Neural cell (in vitro differentiated cells): ENCODE measurements around the gene NDST1. TPM values are rescaled to one million over a fixed set of nuclear protein-coding genes. Genes with fewer than 3 reads are reported as not detected.

ENCODE experiments used
- H2AFZ ChIP-seq: fragments of 200-600, 300-800 bp; sonication (generic), shearing (Covaris generic); 2 replicates; pipeline ENCODE4 v1.6.0; 2014; ENCODE audit warnings: low read depth, mild to moderate bottlenecking, antibody characterized with exemption, low read length, moderate library complexity
- H3F3A ChIP-seq: fragments of 200-600 bp; shearing (Covaris generic); 2 replicates; pipeline ENCODE4 v1.6.1; 2016; ENCODE audit warnings: mild to moderate bottlenecking, moderate library complexity, mixed read lengths, antibody characterized with exemption, low read length; ENCODE audit not compliant: insufficient read depth, poor library complexity, severe bottlenecking
- H3K27ac ChIP-seq: fragments of 200-600, 300-800 bp; sonication (generic), shearing (Covaris generic); 2 replicates; pipeline ENCODE4 v1.5.1; 2014; ENCODE audit warnings: mild to moderate bottlenecking, low read length, moderate library complexity
- H3K27me3 ChIP-seq: fragments of 300-800, 200-600 bp; sonication (generic), shearing (Covaris generic); 2 replicates; pipeline ENCODE4 v1.6.0; 2014; ENCODE audit warnings: mild to moderate bottlenecking, low read depth, low read length, moderate library complexity; ENCODE audit not compliant: insufficient read depth
- H3K36me3 ChIP-seq: fragments of 300-800, 200-600 bp; sonication (generic), shearing (Covaris generic); 2 replicates; pipeline ENCODE4 v1.5.1; 2014; ENCODE audit warnings: mild to moderate bottlenecking, antibody characterized with exemption, low read length, moderate library complexity; ENCODE audit not compliant: insufficient read depth
- H3K4me2 ChIP-seq: fragments of 300-800, 200-600 bp; sonication (generic), shearing (Covaris generic); 2 replicates; pipeline ENCODE4 v1.6.0; 2014; ENCODE audit warnings: mild to moderate bottlenecking, low read length
- H3K4me3 ChIP-seq: fragments of 300-800, 200-600 bp; sonication (generic), shearing (Covaris generic); 2 replicates; pipeline ENCODE4 v1.5.1; 2014; ENCODE audit warnings: mild to moderate bottlenecking, low read length, moderate library complexity
- H3K79me2 ChIP-seq: fragments of 200-600 bp; shearing (Covaris generic); replicated peaks from 2 replicates; pipeline ENCODE4 v1.6.0; 2014; ENCODE audit warnings: mild to moderate bottlenecking, low read length, moderate library complexity; ENCODE audit not compliant: insufficient read depth
- H3K9ac ChIP-seq: fragments of 300-800, 200-600 bp; sonication (generic), shearing (Covaris generic); 2 replicates; pipeline ENCODE4 v1.6.1; 2016; ENCODE audit warnings: mild to moderate bottlenecking, low read length, mixed read lengths
- H3K9me2 ChIP-seq: fragments of 200-600 bp; shearing (Covaris generic); 2 replicates; pipeline ENCODE4 v1.6.1; 2016; ENCODE audit warnings: mild to moderate bottlenecking, low read length, mixed read lengths; ENCODE audit not compliant: insufficient read depth
- H3K9me3 ChIP-seq: fragments of 200-600, 300-800 bp; sonication (generic), shearing (Covaris generic); 2 replicates; pipeline ENCODE4 v1.6.1; 2016; ENCODE audit warnings: mild to moderate bottlenecking, mixed run types, low read length, moderate library complexity, mixed read lengths
- H4K20me1 ChIP-seq: fragments of 200-600 bp; shearing (Covaris generic); 2 replicates; pipeline ENCODE4 v1.6.1; 2016; ENCODE audit warnings: mild to moderate bottlenecking, mixed run types; ENCODE audit not compliant: insufficient read depth
- CTCF ChIP-seq: fragments of 450-650 bp; IDR thresholded peaks from 2 replicates; pipeline ENCODE4 v1.5.1; 2014; ENCODE audit warnings: antibody characterized with exemption, mild to moderate bottlenecking, moderate library complexity; ENCODE audit not compliant: poor library complexity, severe bottlenecking
- EZH2 ChIP-seq: fragments of 200-600, 300-800 bp; shearing (Covaris generic), sonication (generic); IDR thresholded peaks from 2 replicates; pipeline ENCODE4 v1.6.1; 2014; ENCODE audit warnings: antibody characterized with exemption, low read length, borderline replicate concordance, mild to moderate bottlenecking; ENCODE audit not compliant: insufficient read depth, poor library complexity, severe bottlenecking
- MXI1 ChIP-seq: fragments of 450-650 bp; conservative IDR thresholded peaks from 2 replicates; pipeline ENCODE4 v1.6.1; 2014; ENCODE audit warnings: antibody characterized with exemption, mild to moderate bottlenecking; ENCODE audit not compliant: poor library complexity, severe bottlenecking
- POLR2AphosphoS5 ChIP-seq: IDR thresholded peaks from 2 replicates; pipeline ENCODE4 v1.6.1; 2012
- RAD21 ChIP-seq: fragments of 450-650 bp; conservative IDR thresholded peaks from 2 replicates; pipeline ENCODE4 v1.6.1; 2014; ENCODE audit warnings: antibody characterized with exemption, mild to moderate bottlenecking, moderate library complexity
- REST ChIP-seq: IDR thresholded peaks from 2 replicates; pipeline ENCODE4 v1.6.1; 2012; ENCODE audit warnings: borderline replicate concordance
- TAF1 ChIP-seq: IDR thresholded peaks from 2 replicates; pipeline ENCODE4 v1.6.1; 2012; ENCODE audit warnings: low read depth
- polyA plus RNA-seq: library from polyadenylated mRNA; depleted of rRNA; stranded (reverse); fragments of >200 nt; gene quantifications from 2 replicates; pipeline ENCODE4 v1.2.3, GENCODE V29; 2014

NDST1 gene
- polyA plus RNA-seq, 1 donor from 2014 or later, result 15.6 TPM

DNA sequence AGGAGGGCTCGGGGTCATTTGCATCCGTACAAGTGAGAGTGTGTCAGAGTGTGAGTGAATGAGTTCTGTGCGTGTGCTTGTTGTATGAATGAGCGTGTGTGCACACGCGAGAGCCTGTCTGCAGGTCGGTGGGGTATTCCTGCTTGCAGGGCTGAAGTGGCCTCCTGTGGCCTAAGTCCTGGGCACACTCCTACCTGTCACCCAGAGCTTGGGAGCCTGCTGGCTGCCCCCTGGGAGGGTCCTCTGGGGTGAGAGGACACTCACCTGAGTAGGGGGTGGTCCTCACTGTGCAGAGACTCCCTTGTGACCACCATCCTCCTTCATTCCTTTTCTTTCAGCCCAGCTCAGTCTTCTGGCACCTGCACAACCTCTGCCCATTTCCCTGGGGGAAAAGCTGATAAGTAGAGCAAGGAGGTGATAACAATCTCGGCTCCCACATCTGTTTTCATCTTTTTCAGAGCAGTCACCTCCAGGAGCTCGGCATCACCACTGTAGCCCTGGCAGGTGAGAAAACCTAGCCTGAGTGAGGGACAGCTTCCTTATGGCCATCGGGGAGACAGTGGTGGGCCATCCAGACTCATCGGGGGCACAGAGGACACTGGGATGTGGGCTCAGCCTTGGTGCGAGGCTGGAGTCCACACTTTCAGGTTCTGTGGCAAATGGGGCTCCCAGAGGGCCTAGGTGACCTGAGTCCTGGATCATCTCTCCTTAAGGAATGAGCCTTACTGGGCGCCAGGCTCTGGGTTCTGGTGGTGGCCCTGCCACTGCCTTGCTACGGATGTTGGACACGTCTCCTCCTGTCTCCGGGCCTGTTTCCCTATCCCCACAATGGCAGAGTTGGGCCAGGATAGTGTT lies 93.8 kb downstream of the NDST1 start:
- TF ChIP-seq TAF1 (no peak), MXI1 (no peak), CTCF (no peak), RAD21 (no peak), POLR2AphosphoS5 (no peak)
- Histone ChIP-seq H3K9me2 (no peaks in the 10 kb centered on the region), H3K79me2 (no peaks in the 10 kb centered on the region), H3K27me3 (no peaks in the 10 kb centered on the region), H3K36me3 (no peaks in the 10 kb centered on the region), H3K4me3 (no peak overlapping the region), H3K9me3 (no peaks in the 10 kb centered on the region), H3K9ac (no peak overlapping the region), H4K20me1 (no peaks in the 10 kb centered on the region), H3F3A (no peaks in the 10 kb centered on the region), H3K27ac (no peak overlapping the region), H3K4me2 (no peak overlapping the region), H2AFZ (no peak overlapping the region)

DNA sequence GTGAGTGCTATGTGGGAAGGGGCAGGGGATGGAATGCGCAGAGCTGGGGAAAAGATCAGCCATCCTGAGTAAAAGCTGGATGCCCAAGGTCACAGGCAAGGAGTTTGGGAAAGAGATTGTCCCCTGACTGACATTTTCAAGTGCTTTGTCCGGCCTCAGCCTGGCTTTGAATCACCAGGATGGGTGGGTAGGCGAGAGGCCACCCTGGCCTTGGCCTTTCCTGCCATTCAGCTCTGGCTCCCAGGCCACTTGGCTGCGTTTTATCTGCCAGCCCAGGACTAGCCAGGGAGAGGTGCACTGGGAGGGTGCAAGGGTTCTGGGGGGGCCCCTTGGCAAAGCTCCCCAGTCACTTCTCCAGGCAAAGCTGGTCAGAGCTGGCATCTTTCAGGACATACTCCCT lies 95.1 kb downstream of the NDST1 start:
- Histone ChIP-seq H3K9me2 (no peaks in the 10 kb centered on the region), H4K20me1 (no peaks in the 10 kb centered on the region), H3K27ac (no peak overlapping the region), H3K36me3 (no peaks in the 10 kb centered on the region), H2AFZ (no peak overlapping the region), H3K4me3 (no peak overlapping the region), H3K27me3 (no peaks in the 10 kb centered on the region), H3K9me3 (no peaks in the 10 kb centered on the region), H3K4me2 (no peak overlapping the region), H3K9ac (no peak overlapping the region), H3F3A (no peaks in the 10 kb centered on the region), H3K79me2 (no peaks in the 10 kb centered on the region)
- TF ChIP-seq REST (no peak), CTCF (no peak), EZH2 (no peak)
